SW 1271 (cell line): Measurements from ENCODE around the gene DCLK2.
A peak's percentile ranks its signal among the peaks of the same experiment; 100 is the strongest.

Experiments
- DNase-seq, 2 experiments: peaks; one replicate each; lab custom pipeline; 2025; lab: John Stamatoyannopoulos, UW

Gene DCLK2

GRCh38 chr4:150211016-150211415, 132.8 kb downstream of the DCLK2 start:
- DNase-seq = no peak

GRCh38 chr4:150211799-150212445, 133.7 kb downstream of the DCLK2 start:
- DNase-seq = no peak

- no peak for DNase-seq
Measured at GRCh38 chr4:150212485-150212884, 134.2 kb downstream of the DCLK2 start.

GRCh38 chr4:150212927-150213326, 134.7 kb downstream of the DCLK2 start:
- no peak for DNase-seq

GRCh38 chr4:150215601-150216000, 137.4 kb downstream of the DCLK2 start:
- no peak for DNase-seq

- no peak for DNase-seq
Measured at GRCh38 chr4:150216726-150217125, 138.5 kb downstream of the DCLK2 start.

- DNase-seq = no peak
Measured at GRCh38 chr4:150217192-150217591, 138.9 kb downstream of the DCLK2 start.

GRCh38 chr4:150217808-150218207, 139.6 kb downstream of the DCLK2 start:
- no peak for DNase-seq

- no peak for DNase-seq
Measured at GRCh38 chr4:150218447-150218846, 140.2 kb downstream of the DCLK2 start.

- DNase-seq = no peak
Measured at GRCh38 chr4:150219841-150220240, 141.6 kb downstream of the DCLK2 start.

- DNase-seq = no peak
Measured at GRCh38 chr4:150224896-150225591, 146.8 kb downstream of the DCLK2 start.

GRCh38 chr4:150229520-150229919, 151.3 kb downstream of the DCLK2 start:
- DNase-seq = peak in 1 of 2 experiments; percentile 23

- no peak for DNase-seq
Measured at GRCh38 chr4:150230561-150230960, 152.3 kb downstream of the DCLK2 start.

GRCh38 chr4:150231107-150231770, 153.0 kb downstream of the DCLK2 start:
- DNase-seq = no peak

- DNase-seq = no peak
Measured at GRCh38 chr4:150232029-150232428, 153.8 kb downstream of the DCLK2 start.

GRCh38 chr4:150234246-150234645, 156.0 kb downstream of the DCLK2 start:
- no peak for DNase-seq

GRCh38 chr4:150235317-150235716, 157.1 kb downstream of the DCLK2 start:
- no peak for DNase-seq

GRCh38 chr4:150235808-150236271, 157.6 kb downstream of the DCLK2 start:
- no peak for DNase-seq

- peak in 1 of 2 experiments; percentile 29 for DNase-seq
Measured at GRCh38 chr4:150236626-150237025, 158.4 kb downstream of the DCLK2 start.

GRCh38 chr4:150237110-150237872, 159.0 kb downstream of the DCLK2 start:
- peak; percentile 5 to 78 for DNase-seq

GRCh38 chr4:150238591-150238990, 160.3 kb downstream of the DCLK2 start:
- no peak for DNase-seq

- no peak for DNase-seq
Measured at GRCh38 chr4:150240011-150240410, 161.8 kb downstream of the DCLK2 start.
